ENCODE results near the gene IFT81. TPM values are rescaled to one million over a fixed set of nuclear protein-coding genes. Genes with fewer than 3 reads are reported as not detected.

Gene IFT81
- total RNA-seq, 1 donor = 18.5 TPM

DNA sequence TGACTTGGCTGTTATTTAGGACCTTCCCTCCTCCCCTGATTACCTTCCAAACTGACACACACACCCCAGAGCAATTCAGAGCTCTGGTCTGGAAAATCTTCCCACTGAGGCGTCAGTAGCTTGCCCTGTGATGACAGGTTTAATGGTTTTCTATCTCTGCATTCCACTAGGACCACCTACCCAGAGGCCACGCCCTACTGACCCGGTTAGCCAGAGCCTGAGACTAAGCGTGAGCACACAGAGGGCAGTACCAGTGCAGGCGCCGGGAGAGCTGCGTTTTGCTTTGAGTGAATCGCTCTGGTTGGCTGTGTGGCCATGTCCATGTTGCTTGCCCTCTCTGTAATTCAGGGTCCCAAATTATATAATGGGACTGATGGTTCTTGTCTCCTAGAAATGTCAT lies 120.7 kb downstream of the IFT81 start:
- Histone ChIP-seq H3K4me3 (ENCODE audit: insufficient read depth, low read length) (no peak overlapping the region), H3K27ac (ENCODE audit: low read depth, low read length) (no peak overlapping the region)

DNA sequence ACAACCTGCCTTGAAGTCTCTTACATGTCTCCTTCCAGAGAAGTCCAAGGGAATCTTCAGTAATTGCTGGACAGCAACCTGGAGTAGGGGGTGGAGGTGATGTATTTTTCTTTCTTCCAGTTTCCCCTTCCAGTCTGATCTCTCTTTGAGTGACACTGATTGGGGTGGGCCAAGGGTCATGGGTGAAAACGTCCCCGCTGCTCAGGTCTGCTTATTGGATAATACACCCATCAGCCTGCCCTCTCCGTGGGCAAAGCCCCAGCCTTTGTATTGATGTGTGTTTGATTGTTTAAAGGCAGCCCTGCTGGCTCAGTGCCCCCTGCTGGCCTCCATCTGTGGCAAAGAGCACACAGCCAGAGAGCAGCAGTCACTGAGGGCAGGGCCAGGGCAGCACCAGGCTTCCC lies 121.2 kb downstream of the IFT81 start:
- peak; percentile 38 for TF ChIP-seq CTCF (IDR thresholded peaks at IDR 0.05; ENCODE audit: extremely low read depth, low read depth, low read length)
- DNase-seq (ENCODE audit: insufficient read length, low spot score, missing footprints) = peak; percentile 46

More for the DNA sequence above, 120.7 kb downstream of the IFT81 start:
- Histone ChIP-seq H3K36me3 (ENCODE audit: insufficient read depth, low read length) (no peaks in the 10 kb centered on the region), H3K4me1 (ENCODE audit: insufficient read depth, low read length) (no peaks in the 10 kb centered on the region), H3K27me3 (ENCODE audit: insufficient read depth, low read length) (no peaks in the 10 kb centered on the region), H2AFZ (ENCODE audit: low read length) (no peak overlapping the region), H3K79me2 (ENCODE audit: insufficient read depth, low read length) (no peaks in the 10 kb centered on the region), H3K9me3 (ENCODE audit: low read depth, low read length) (no peaks in the 10 kb centered on the region), H3K4me2 (ENCODE audit: insufficient read depth, low read length) (no peak overlapping the region), H4K20me1 (ENCODE audit: insufficient read depth, low read length) (no peaks in the 10 kb centered on the region)
- DNase-seq (ENCODE audit: insufficient read length, low spot score, missing footprints) = no peak
- TF ChIP-seq CTCF (IDR thresholded peaks at IDR 0.05; ENCODE audit: extremely low read depth, low read depth, low read length) = no peak

GRCh38 chr12:110246636-110247339 lies 122.6 kb downstream of the IFT81 start:
- no peaks in the 10 kb centered on the region for H3K4me1 ChIP-seq (ENCODE audit: insufficient read depth, low read length)
- H2AFZ ChIP-seq (ENCODE audit: low read length) = no peak overlapping the region
- H3K27ac ChIP-seq (ENCODE audit: low read depth, low read length) = no peak overlapping the region

More for the DNA sequence above, 121.2 kb downstream of the IFT81 start:
- Histone ChIP-seq H3K27ac (ENCODE audit: low read depth, low read length) (no peak overlapping the region), H3K9me3 (ENCODE audit: low read depth, low read length) (no peaks in the 10 kb centered on the region), H3K79me2 (ENCODE audit: insufficient read depth, low read length) (no peaks in the 10 kb centered on the region), H4K20me1 (ENCODE audit: insufficient read depth, low read length) (no peaks in the 10 kb centered on the region), H3K4me1 (ENCODE audit: insufficient read depth, low read length) (no peaks in the 10 kb centered on the region), H3K4me3 (ENCODE audit: insufficient read depth, low read length) (no peak overlapping the region), H3K4me2 (ENCODE audit: insufficient read depth, low read length) (no peak overlapping the region), H3K27me3 (ENCODE audit: insufficient read depth, low read length) (no peaks in the 10 kb centered on the region), H3K36me3 (ENCODE audit: insufficient read depth, low read length) (no peaks in the 10 kb centered on the region), H2AFZ (ENCODE audit: low read length) (no peak overlapping the region)

More at GRCh38 chr12:110246636-110247339, 122.6 kb downstream of the IFT81 start:
- Histone ChIP-seq H3K36me3 (ENCODE audit: insufficient read depth, low read length) (no peaks in the 10 kb centered on the region), H3K4me3 (ENCODE audit: insufficient read depth, low read length) (no peak overlapping the region), H3K4me2 (ENCODE audit: insufficient read depth, low read length) (no peak overlapping the region), H3K27me3 (ENCODE audit: insufficient read depth, low read length) (no peaks in the 10 kb centered on the region), H4K20me1 (ENCODE audit: insufficient read depth, low read length) (no peaks in the 10 kb centered on the region), H3K79me2 (ENCODE audit: insufficient read depth, low read length) (no peaks in the 10 kb centered on the region), H3K9me3 (ENCODE audit: low read depth, low read length) (no peaks in the 10 kb centered on the region)
- DNase-seq (ENCODE audit: insufficient read length, low spot score, missing footprints) = no peak
- no peak for TF ChIP-seq CTCF (IDR thresholded peaks at IDR 0.05; ENCODE audit: extremely low read depth, low read depth, low read length)
